Sigmoid colon (tissue), 7 donors: ENCODE results near the gene BRME1. TPM values are rescaled to one million over a fixed set of nuclear protein-coding genes. Genes with fewer than 3 reads are reported as not detected.

ENCODE experiments used
- DNase-seq: peaks from one replicate; pipeline ENCODE4 v3.0.0-alpha.2; 2019
- H3K27ac ChIP-seq, 4 donors: fragments of 200-600 bp; sonication (generic); one replicate each; pipeline ENCODE4 v1.5.1; 2016 to 2019; ENCODE audit warnings: mild to moderate bottlenecking in 1 of 4
- H3K27me3 ChIP-seq, 3 donors: fragments of 200-600 bp; sonication (generic); one replicate each; pipeline ENCODE4 v1.5.1; 2019; ENCODE audit warnings: mild to moderate bottlenecking in 1 of 3
- H3K36me3 ChIP-seq, 4 donors: fragments of 200-600 bp; sonication (generic); one replicate each; pipeline ENCODE4 v1.5.1; 2016 to 2019
- H3K4me1 ChIP-seq, 4 donors: fragments of 200-600 bp; sonication (generic); one replicate each; pipeline ENCODE4 v1.5.1; 2017 to 2019
- H3K4me3 ChIP-seq, 4 donors: fragments of 200-600 bp; sonication (generic); one replicate each; pipeline ENCODE4 v1.5.1; 2017 to 2019; ENCODE audit warnings: mild to moderate bottlenecking in 2 of 4, moderate library complexity in 1 of 4
- H3K9me3 ChIP-seq, 4 donors: fragments of 200-600 bp in 3 of 4; sonication (generic) in 3 of 4; one replicate each; pipeline versions ENCODE4 v1.5.1 to v1.6.1; 2013 to 2019
- EP300 ChIP-seq, 4 donors: sonication (generic); formaldehyde crosslinking; IDR thresholded peaks; one replicate each; pipeline ENCODE4 v1.6.1; 2017; ENCODE audit warnings: antibody characterized with exemption in 4 of 4
- POLR2A ChIP-seq, 2 donors: fragments of 450-650 bp; IDR thresholded peaks; one replicate each; pipeline ENCODE4 v1.6.1; 2016; ENCODE audit warnings: antibody characterized with exemption in 2 of 2, mild to moderate bottlenecking in 2 of 2, moderate library complexity in 2 of 2
- POLR2AphosphoS5 ChIP-seq, 4 donors: sonication (generic); formaldehyde crosslinking; IDR thresholded peaks; one replicate each; pipeline ENCODE4 v1.6.1; 2017; ENCODE audit warnings: antibody characterized with exemption in 4 of 4
- WGBS, 2 donors: extraction: QIAGEN DNeasy Blood & Tissue Kit; methylation state at CpG; one replicate each; pipeline ENCODE4 v1.1.7; 2013; 5-methylcytosine and 5-hydroxymethylcytosine counted together
- intact Hi-C: fragments of 100-400 bp; cut with DNase I; formaldehyde crosslinking; loops from one replicate; pipeline ENCODE4 v1.15.1; 2023
- polyA plus RNA-seq, 3 donors: library from polyadenylated mRNA; stranded (reverse); fragments of 200-250 nt; gene quantifications; one replicate each; pipeline ENCODE4 v1.2.3, GENCODE V29; 2013
- total RNA-seq, 4 donors: library from RNA; depleted of rRNA; stranded (reverse); fragments of >200 nt; gene quantifications; one replicate each; pipeline ENCODE4 v1.1.0, GENCODE V29; 2016
- TF ChIP-seq, protein P1 (sequence below), 4 experiments: fragments of 450-650 bp in 3 of 4; fragments of 200-600 bp in 1 of 4; IDR thresholded peaks; one replicate each; pipeline ENCODE4 v1.5.1; 2016 to 2019; ENCODE audit warnings: antibody characterized with exemption in 4 of 4, mild to moderate bottlenecking in 3 of 4, moderate library complexity in 2 of 4
- donor health status: healthy with polysubstance abuse.
- donor health status: Bipolar disorder and iron deficiency.
- donor health status: healthy.

BRME1 gene
- total and polyA plus RNA-seq, 7 donors: 0.99 to 9.0 (median 1.8) TPM

GRCh38 chr19:13844130-13844631, 61.7 kb downstream of the BRME1 start:
- intact Hi-C loops: loop anchor here (10.0 kb wide), 1 partner anchor 819 kb away; no protein-coding TSS in a partner anchor
- no peak for DNase-seq

GRCh38 chr19:13843104-13843921, 62.6 kb downstream of the BRME1 start:
- Histone ChIP-seq H3K36me3 (no peaks in the 10 kb centered on the region), H3K9me3 (no peaks in the 10 kb centered on the region), H3K27me3 (no peaks in the 10 kb centered on the region), H3K4me1 (peaks cover 0 to 74% (median 63%) of the 10 kb centered on the region in 4 donors), H3K4me3 (peak overlapping the region; percentile 30 to 99 (median 88)), H3K27ac (peak overlapping the region; percentile 96 to 100 (median 99))
- intact Hi-C loops: loop anchor here (10.0 kb wide), 1 partner anchor 819 kb away; no protein-coding TSS in a partner anchor
- DNase-seq: peak; percentile 86
- WGBS, 2 donors: 7 to 23% methylated on average over 24 of the region's 24 CpGs
- TF ChIP-seq, protein P1, sequence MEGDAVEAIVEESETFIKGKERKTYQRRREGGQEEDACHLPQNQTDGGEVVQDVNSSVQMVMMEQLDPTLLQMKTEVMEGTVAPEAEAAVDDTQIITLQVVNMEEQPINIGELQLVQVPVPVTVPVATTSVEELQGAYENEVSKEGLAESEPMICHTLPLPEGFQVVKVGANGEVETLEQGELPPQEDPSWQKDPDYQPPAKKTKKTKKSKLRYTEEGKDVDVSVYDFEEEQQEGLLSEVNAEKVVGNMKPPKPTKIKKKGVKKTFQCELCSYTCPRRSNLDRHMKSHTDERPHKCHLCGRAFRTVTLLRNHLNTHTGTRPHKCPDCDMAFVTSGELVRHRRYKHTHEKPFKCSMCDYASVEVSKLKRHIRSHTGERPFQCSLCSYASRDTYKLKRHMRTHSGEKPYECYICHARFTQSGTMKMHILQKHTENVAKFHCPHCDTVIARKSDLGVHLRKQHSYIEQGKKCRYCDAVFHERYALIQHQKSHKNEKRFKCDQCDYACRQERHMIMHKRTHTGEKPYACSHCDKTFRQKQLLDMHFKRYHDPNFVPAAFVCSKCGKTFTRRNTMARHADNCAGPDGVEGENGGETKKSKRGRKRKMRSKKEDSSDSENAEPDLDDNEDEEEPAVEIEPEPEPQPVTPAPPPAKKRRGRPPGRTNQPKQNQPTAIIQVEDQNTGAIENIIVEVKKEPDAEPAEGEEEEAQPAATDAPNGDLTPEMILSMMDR (IDR thresholded peaks at IDR 0.05): no peak
- TF ChIP-seq EP300 (IDR thresholded peaks at IDR 0.05) (peak in 1 of 4 donors; percentile 56), POLR2AphosphoS5 (IDR thresholded peaks at IDR 0.05) (peak in 2 of 4 donors; percentile 21 to 71), POLR2A (IDR thresholded peaks at IDR 0.05) (no peak)

More at GRCh38 chr19:13844130-13844631, 61.7 kb downstream of the BRME1 start:
- WGBS, 2 donors: 40 to 69% methylated on average over 7 of the region's 7 CpGs
- no peak for TF ChIP-seq POLR2A (IDR thresholded peaks at IDR 0.05)
- no peak for TF ChIP-seq EP300 (IDR thresholded peaks at IDR 0.05)
- no peak for TF ChIP-seq POLR2AphosphoS5 (IDR thresholded peaks at IDR 0.05)
- TF ChIP-seq, protein P1 (IDR thresholded peaks at IDR 0.05): no peak
- Histone ChIP-seq H3K27me3 (no peaks in the 10 kb centered on the region), H3K27ac (peak overlapping the region; percentile 96 to 100 (median 99)), H3K36me3 (no peaks in the 10 kb centered on the region), H3K9me3 (no peaks in the 10 kb centered on the region), H3K4me3 (no peak overlapping the region), H3K4me1 (peaks cover 0 to 74% (median 63%) of the 10 kb centered on the region in 4 donors)

DNA sequence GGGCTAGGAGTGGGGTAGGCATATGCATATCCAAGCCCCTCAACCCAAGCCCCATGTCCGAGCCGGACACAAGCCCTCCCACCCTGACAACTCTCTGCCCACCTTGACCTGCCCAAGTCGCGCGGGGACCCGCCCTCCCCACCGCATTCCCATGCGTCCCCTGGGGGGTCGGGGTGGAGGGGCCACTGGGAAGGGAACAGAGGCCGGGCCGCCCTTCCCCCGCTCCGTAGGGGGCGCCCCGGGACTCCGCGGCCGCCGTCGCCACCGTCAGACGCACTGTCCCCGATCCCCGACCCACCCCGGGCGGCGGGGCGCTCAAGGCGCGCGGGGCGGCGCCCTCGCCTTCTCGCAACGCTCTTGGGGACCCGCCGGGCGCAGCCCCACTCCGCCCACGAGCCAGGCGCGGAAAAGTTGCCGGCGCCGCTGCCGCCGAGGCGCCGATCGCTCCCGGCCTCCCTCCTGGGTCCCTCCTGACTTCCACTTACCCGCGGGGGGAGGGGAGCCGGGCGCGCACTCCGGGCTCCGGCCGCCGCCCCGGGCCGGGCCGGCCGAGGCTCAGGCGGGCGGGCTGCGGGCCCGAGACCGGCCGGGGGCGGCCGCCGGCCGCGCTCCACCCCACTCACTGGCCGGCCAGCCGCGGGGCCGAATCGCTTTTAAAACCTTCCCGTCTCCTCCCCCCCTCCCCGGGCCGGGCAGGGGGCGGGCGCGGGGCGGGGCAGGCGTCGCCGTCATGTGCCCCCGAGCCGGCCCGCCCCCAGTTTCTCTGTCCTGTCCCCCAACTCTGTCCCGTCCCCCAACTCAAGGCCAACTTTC, 63.4 kb downstream of the BRME1 start:
- Histone ChIP-seq H3K27me3 (no peaks in the 10 kb centered on the region), H3K36me3 (no peaks in the 10 kb centered on the region), H3K9me3 (no peaks in the 10 kb centered on the region), H3K4me3 (peak overlapping the region; percentile 77 to 99 (median 88)), H3K4me1 (peaks cover 0 to 74% (median 65%) of the 10 kb centered on the region in 4 donors), H3K27ac (peak overlapping the region; percentile 96 to 100 (median 99))
- peak; percentile 97 for DNase-seq
- peak in 1 of 2 donors; percentile 31 for TF ChIP-seq POLR2A (IDR thresholded peaks at IDR 0.05)
- TF ChIP-seq POLR2AphosphoS5 (IDR thresholded peaks at IDR 0.05): peak; percentile 80 to 96 (median 94)
- TF ChIP-seq, protein P1 (IDR thresholded peaks at IDR 0.05): no peak
- TF ChIP-seq EP300 (IDR thresholded peaks at IDR 0.05): no peak
- intact Hi-C loops: loop anchor here (10.0 kb wide), 1 partner anchor 818 kb away; no protein-coding TSS in a partner anchor
- WGBS, 2 donors: 0 to 1% methylated on average over 95 of the region's 95 CpGs

GRCh38 chr19:13841962-13842290, 64.0 kb downstream of the BRME1 start:
- no peaks in the 10 kb centered on the region for H3K27me3 ChIP-seq
- H3K9me3 ChIP-seq: no peaks in the 10 kb centered on the region
- TF ChIP-seq, protein P1 (IDR thresholded peaks at IDR 0.05): no peak
- no peak for TF ChIP-seq POLR2A (IDR thresholded peaks at IDR 0.05)
- TF ChIP-seq EP300 (IDR thresholded peaks at IDR 0.05): no peak
- TF ChIP-seq POLR2AphosphoS5 (IDR thresholded peaks at IDR 0.05): no peak
- peak overlapping the region; percentile 96 to 100 (median 99) for H3K27ac ChIP-seq
- no peaks in the 10 kb centered on the region for H3K36me3 ChIP-seq
- H3K4me1 ChIP-seq: peaks cover 0 to 74% (median 66%) of the 10 kb centered on the region in 4 donors
- intact Hi-C loops: loop anchor here (10.0 kb wide), 1 partner anchor 817 kb away; no protein-coding TSS in a partner anchor
- peak overlapping the region; percentile 77 to 99 (median 88) for H3K4me3 ChIP-seq
- peak; percentile 75 for DNase-seq
- 2% methylated on average over 11 of the region's 11 CpGs for WGBS, 2 donors
